GM18517 (cell line): ENCODE measurements around the gene HPS1.
"Not testable (repeated sequence)": the region's sequence is repeated elsewhere in the genome, so short reads cannot be mapped to it uniquely, and the experiment has no call there.

ENCODE experiments used
- ATAC-seq: cut with Tn5 transposase; IDR thresholded peaks from one replicate; pipeline ENCODE4 v1.9.1; 2021; ENCODE audit warnings: mild to moderate bottlenecking, moderate library complexity; ENCODE audit not compliant: unreplicated experiment

The HPS1 gene

GRCh38 chr10:98396096-98397063 is 50.4 kb downstream of the HPS1 start:
- ATAC-seq = no peak

- no peak for ATAC-seq
These were observed 51.8 kb downstream of the HPS1 start for GRCh38 chr10:98394851-98395440.

GRCh38 chr10:98391578-98391991 is 55.1 kb downstream of the HPS1 start:
- no peak for ATAC-seq

DNA sequence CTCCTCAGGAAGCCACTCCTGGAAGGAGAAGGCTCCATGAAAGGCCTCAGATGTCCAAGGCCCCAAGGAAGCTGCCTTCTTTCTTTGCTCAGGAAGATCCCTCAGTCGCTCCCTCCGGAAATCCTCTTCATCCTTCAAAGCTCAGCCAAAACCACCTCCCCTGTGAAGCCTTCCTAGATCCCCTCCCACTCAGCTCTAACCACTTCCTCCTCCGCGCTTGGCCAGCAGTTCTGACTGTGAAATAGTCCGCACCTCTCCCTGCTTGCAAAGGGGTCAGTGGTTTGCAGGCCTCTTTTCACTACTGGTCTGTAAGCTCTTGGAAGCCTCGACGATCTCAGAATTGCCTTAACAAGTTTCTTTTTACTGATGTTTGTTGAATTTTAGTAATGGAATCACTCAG is 55.7 kb downstream of the HPS1 start:
- ATAC-seq = no peak

- ATAC-seq = no peak
These were observed 56.3 kb downstream of the HPS1 start for GRCh38 chr10:98390406-98390805.

- no peak for ATAC-seq
These were observed 57.3 kb downstream of the HPS1 start for GRCh38 chr10:98389398-98389797.

DNA sequence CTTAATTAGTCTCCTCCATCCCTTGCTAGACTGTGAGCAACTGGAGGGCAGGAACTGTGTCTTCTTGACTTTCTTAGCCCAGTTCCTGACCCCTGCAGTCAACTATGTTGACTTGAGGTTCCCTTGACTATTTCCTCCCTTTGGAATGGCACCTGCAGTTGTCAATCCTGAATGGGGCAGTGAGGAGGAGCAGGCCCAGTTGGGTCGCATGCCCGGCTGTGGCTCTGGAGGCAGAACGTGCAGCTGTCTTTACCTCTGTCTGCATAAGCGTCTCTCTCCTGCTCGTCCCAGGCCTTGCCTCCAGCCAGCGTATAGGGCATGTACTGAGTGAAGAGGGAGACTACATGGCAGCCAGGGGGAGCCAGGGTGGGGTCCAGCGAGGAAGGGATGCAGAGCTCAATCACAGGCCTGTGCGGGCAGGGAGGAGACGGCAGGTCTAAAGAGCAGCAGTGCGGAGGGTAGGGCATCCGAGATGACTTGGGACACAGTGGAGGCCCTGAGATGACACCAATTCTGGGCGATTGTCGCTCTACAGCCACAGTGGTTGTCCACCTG is 58.6 kb downstream of the HPS1 start:
- no peak for ATAC-seq

- ATAC-seq = no peak
These were observed 62.1 kb downstream of the HPS1 start for GRCh38 chr10:98384531-98385133.

DNA sequence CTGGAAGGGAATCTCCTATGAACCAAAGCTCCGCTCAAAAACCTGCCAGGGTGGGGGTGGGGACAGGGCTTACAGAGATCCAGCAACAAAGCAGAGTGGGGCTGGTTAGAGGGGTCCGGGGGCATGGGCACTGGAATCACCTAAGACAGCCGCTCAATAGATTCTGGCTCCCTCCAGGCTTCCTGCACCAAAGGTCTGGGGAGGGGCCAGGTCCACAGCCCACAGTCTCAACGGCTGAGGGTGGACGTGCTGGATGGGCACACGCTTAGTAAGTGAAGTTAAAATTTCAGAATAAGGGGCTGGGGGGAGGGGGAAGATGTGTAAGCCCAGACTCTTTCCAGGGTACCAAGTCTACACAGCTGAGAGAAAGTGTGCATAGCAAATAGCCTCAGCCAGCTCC is 62.9 kb downstream of the HPS1 start:
- no peak for ATAC-seq

GRCh38 chr10:98383134-98383667 is 63.5 kb downstream of the HPS1 start:
- not testable (repeated sequence) for ATAC-seq

DNA sequence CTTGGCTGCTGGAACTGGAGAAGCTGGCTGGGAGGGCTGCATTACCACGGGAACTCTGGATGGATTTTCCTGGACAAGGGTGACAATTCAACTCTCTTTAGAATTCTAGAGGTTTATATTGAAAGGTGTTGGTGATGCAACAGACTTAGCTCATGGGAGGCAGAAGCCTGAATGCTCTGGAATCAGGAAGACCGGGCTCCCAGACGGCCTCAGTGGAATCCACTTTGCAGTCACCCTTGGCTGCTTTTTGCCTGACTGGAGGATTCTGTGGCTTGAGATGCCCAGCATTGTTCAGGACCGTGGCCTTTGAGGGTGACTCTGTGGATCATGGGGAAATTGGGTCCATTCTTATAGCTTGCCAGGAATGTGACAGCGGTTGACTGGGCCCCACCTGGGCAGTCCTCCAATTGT is 64.0 kb downstream of the HPS1 start:
- no peak for ATAC-seq

- ATAC-seq = no peak
These were observed 66.0 kb downstream of the HPS1 start for GRCh38 chr10:98380493-98381339.

DNA sequence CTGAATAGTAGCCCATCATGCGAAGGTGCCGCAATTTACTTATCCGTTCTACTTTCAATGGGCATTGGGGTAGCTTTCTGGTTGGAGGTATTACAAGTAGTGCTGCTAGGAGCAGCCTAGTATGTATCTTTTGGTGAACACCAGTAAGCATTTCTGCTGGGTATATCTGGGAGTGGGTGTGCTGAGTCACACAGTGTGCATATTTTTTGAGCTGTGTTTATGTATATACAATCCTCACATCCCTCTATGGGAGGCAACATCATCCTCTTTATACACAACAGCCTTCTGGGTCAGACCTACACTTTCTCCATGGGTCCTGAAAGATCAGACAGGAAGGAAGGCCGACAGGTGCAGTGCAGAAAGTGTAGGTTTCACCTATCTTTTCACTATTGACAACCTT is 68.0 kb downstream of the HPS1 start:
- no peak for ATAC-seq

- no peak for ATAC-seq
These were observed 69.2 kb downstream of the HPS1 start for GRCh38 chr10:98377536-98377935.

GRCh38 chr10:98377001-98377400 is 69.7 kb downstream of the HPS1 start:
- no peak for ATAC-seq

GRCh38 chr10:98376485-98376884 is 70.2 kb downstream of the HPS1 start:
- no peak for ATAC-seq

GRCh38 chr10:98374217-98374985 is 72.3 kb downstream of the HPS1 start:
- ATAC-seq = no peak

- no peak for ATAC-seq
These were observed 73.3 kb downstream of the HPS1 start for GRCh38 chr10:98373260-98374040.
